Osteocyte (in vitro differentiated cells): ENCODE data around the gene TMEM167A. TPM values are rescaled to one million over a fixed set of nuclear protein-coding genes. Genes with fewer than 3 reads are reported as not detected.

Source experiments
- DNase-seq: peaks from one replicate; pipeline ENCODE4 v3.0.0; 2021; ENCODE audit warnings: mixed read lengths; ENCODE audit not compliant: unreplicated experiment; ENCODE audit errors: extremely low spot score
- H3K27ac Mint-ChIP-seq: one replicate; pipeline ENCODE4 v1.8.0; 2021; ENCODE audit warnings: mild to moderate bottlenecking, mixed read lengths; ENCODE audit not compliant: unreplicated experiment
- H3K27me3 Mint-ChIP-seq: one replicate; pipeline ENCODE4 v1.8.0; 2021; ENCODE audit warnings: mixed read lengths; ENCODE audit not compliant: unreplicated experiment
- H3K36me3 Mint-ChIP-seq: one replicate; pipeline ENCODE4 v1.8.0; 2021; ENCODE audit warnings: mixed read lengths; ENCODE audit not compliant: unreplicated experiment
- H3K4me1 Mint-ChIP-seq: one replicate; pipeline ENCODE4 v1.8.0; 2021; ENCODE audit warnings: mixed read lengths; ENCODE audit not compliant: unreplicated experiment
- H3K4me3 Mint-ChIP-seq: one replicate; pipeline ENCODE4 v1.8.0; 2021; ENCODE audit warnings: mild to moderate bottlenecking, moderate library complexity, mixed read lengths; ENCODE audit not compliant: unreplicated experiment
- H3K9me3 Mint-ChIP-seq: one replicate; pipeline ENCODE4 v1.8.0; 2021; ENCODE audit warnings: mixed read lengths; ENCODE audit not compliant: unreplicated experiment
- CTCF ChIP-seq: fragments of 200-600 bp; sonication (generic); IDR thresholded peaks from 2 replicates; pipeline ENCODE4 v1.5.0; 2021; ENCODE audit warnings: antibody characterized with exemption, mild to moderate bottlenecking, moderate library complexity
- total RNA-seq: library from RNA; stranded (reverse); gene quantifications from 2 replicates; pipeline ENCODE4 v1.2.1, GENCODE V29; 2021

TMEM167A gene
- total RNA-seq, 1 donor from 2014 or later = 70.9 TPM

GRCh38 chr5:83029912-83030311 is 47.3 kb downstream of the TMEM167A start:
- no peak overlapping the region for H3K27ac Mint-ChIP-seq
- no peak overlapping the region for H3K4me3 Mint-ChIP-seq
- no peaks in the 10 kb centered on the region for H3K9me3 Mint-ChIP-seq
- no peaks in the 10 kb centered on the region for H3K36me3 Mint-ChIP-seq
- H3K27me3 Mint-ChIP-seq = no peaks in the 10 kb centered on the region
- DNase-seq = no peak
- H3K4me1 Mint-ChIP-seq = peaks cover 3% of the 10 kb centered on the region
- no peak for TF ChIP-seq CTCF

- H3K9me3 Mint-ChIP-seq = no peaks in the 10 kb centered on the region
- H3K4me1 Mint-ChIP-seq = peaks cover 3% of the 10 kb centered on the region
- no peak overlapping the region for H3K4me3 Mint-ChIP-seq
- TF ChIP-seq CTCF = no peak
- H3K27ac Mint-ChIP-seq = no peak overlapping the region
- no peaks in the 10 kb centered on the region for H3K27me3 Mint-ChIP-seq
- DNase-seq = no peak
- no peaks in the 10 kb centered on the region for H3K36me3 Mint-ChIP-seq
Observed at GRCh38 chr5:83026930-83027687, 50.1 kb downstream of the TMEM167A start.

- H3K4me3 Mint-ChIP-seq = no peak overlapping the region
- no peaks in the 10 kb centered on the region for H3K27me3 Mint-ChIP-seq
- no peaks in the 10 kb centered on the region for H3K36me3 Mint-ChIP-seq
- H3K27ac Mint-ChIP-seq = no peak overlapping the region
- H3K9me3 Mint-ChIP-seq = no peaks in the 10 kb centered on the region
- DNase-seq = no peak
- no peak for TF ChIP-seq CTCF
- peaks cover 3% of the 10 kb centered on the region for H3K4me1 Mint-ChIP-seq
Observed at GRCh38 chr5:83026516-83026915, 50.7 kb downstream of the TMEM167A start.

- Mint-ChIP-seq H3K4me1 (peaks cover 3% of the 10 kb centered on the region), H3K27ac (no peak overlapping the region), H3K9me3 (no peaks in the 10 kb centered on the region), H3K4me3 (no peak overlapping the region), H3K27me3 (no peaks in the 10 kb centered on the region), H3K36me3 (no peaks in the 10 kb centered on the region)
- no peak for DNase-seq
- no peak for TF ChIP-seq CTCF
Observed at GRCh38 chr5:83025690-83026478, 51.3 kb downstream of the TMEM167A start.

- Mint-ChIP-seq H3K27ac (no peak overlapping the region), H3K4me3 (no peak overlapping the region), H3K4me1 (no peaks in the 10 kb centered on the region), H3K27me3 (no peaks in the 10 kb centered on the region), H3K36me3 (no peaks in the 10 kb centered on the region), H3K9me3 (no peaks in the 10 kb centered on the region)
- no peak for TF ChIP-seq CTCF
- DNase-seq = no peak
Observed at GRCh38 chr5:83022334-83022733, 54.9 kb downstream of the TMEM167A start.
